Lower leg skin (tissue), 3 donors: ENCODE measurements around the gene TWIST2.

Experiments
- CTCF ChIP-seq, 3 donors: fragments of 450-650 bp; IDR thresholded peaks; one replicate each; pipeline ENCODE4 v1.5.1; 2016; ENCODE audit warnings: antibody characterized with exemption in 3 of 3, mild to moderate bottlenecking in 3 of 3, moderate library complexity in 2 of 3
- POLR2A ChIP-seq, 2 donors: fragments of 450-650 bp; IDR thresholded peaks; one replicate each; pipeline ENCODE4 v1.6.1; 2016 to 2017; ENCODE audit warnings: antibody characterized with exemption in 2 of 2, mild to moderate bottlenecking in 1 of 2, moderate library complexity in 1 of 2

GRCh38 chr2:238924796-238925195 is 76.9 kb downstream of the TWIST2 start:
- no peak for TF ChIP-seq CTCF (IDR thresholded peaks at IDR 0.05)
- TF ChIP-seq POLR2A (IDR thresholded peaks at IDR 0.05), result no peak
